Measurements from ENCODE around the gene FAM180A.

The FAM180A gene

DNA sequence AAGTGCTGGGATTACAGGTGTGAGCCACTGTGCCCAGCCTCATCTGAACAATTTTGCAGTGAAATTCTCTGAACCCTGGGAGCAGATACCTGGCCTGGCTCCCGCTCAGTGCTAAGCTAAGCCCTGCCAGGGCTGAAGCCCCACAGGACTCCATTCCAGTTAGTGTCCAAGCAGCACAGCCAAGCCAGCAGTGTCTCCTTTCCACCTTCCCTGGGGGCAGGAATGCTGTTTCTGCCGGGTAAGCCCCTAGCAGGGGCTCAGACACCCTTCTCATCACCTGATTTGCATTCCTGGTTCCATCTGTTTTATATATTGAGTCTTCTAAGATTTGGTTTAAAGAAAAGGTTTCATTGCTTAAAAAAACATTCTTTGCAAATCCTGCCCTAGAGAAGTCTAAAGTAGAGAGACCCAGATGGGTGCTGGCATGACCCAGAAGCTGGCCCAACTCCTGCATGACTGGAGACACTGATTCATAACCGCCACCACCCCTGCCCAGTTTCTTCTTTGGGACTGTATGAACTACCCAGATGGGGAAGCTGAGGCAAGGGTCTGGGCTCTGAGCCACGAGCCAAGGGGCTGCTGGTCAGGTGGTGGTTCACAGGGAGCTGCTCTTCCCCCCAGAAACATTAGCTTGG lies 34.7 kb downstream of the FAM180A start:
- no peak for TF ChIP-seq JUND (IDR thresholded peaks at IDR 0.05; ENCODE audit: low read depth)
- in situ Hi-C loops (cut with HindIII; ENCODE audit: low pct_unique_long_range_greater_than_20kb, low sequenced_read_pairs) = no loop called here
- no peak for DNase-seq (ENCODE audit: low read depth in 1 of 2, low spot score in 1 of 2)

DNA sequence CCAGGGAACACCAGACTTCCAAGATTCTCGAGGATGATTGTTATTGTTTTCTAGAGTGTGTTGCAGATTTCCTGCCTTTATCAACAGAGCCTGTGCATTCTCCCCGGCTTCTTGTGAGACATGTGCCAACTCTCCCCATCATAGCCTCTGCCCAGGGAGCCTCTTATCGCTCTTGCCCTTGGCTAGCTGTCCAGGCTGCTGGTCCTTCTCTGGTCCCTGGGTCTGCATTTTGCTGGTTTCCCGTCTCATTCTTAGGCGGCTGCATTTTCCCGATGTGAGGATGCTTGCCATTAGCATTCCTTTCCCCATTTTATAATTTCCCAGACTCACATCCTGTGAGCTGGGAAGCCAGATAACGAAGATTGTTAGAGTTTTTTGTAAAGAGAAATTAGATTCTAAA lies 35.8 kb downstream of the FAM180A start:
- in situ Hi-C loops (cut with HindIII; ENCODE audit: low pct_unique_long_range_greater_than_20kb, low sequenced_read_pairs) = no loop called here
- no peak for DNase-seq (ENCODE audit: low read depth in 1 of 2, low spot score in 1 of 2)
- TF ChIP-seq JUND (IDR thresholded peaks at IDR 0.05; ENCODE audit: low read depth) = no peak

DNA sequence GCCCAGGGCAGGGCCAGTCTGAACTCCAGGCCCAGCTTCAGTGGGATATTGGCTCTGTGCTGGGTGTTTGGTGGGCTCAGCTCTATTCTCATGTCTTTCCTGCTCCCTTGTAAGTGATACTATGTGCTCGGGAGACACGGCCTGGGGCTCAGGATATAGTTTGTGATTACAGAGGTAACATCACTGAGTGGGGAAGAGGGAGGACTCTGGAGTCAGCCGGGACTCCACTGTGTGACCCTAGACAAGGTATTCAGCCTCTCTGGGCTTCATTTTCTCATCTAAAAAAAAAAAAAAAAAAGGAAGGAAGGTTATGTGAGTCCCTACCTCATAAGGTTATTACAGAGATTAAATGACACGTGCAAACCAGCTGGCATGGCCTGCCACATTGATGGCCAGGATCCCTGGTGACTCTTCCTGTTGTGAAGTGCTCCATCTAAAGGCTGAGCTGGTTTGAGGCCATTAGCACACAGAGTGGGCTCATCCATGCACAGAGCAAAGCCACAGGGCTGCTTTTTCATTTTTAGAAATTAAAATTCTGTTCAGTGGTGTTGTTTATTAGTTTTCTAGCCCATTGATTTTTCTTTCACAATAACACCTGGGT lies 36.3 kb downstream of the FAM180A start:
- no peak for TF ChIP-seq JUND (IDR thresholded peaks at IDR 0.05; ENCODE audit: low read depth)
- in situ Hi-C loops (cut with HindIII; ENCODE audit: low pct_unique_long_range_greater_than_20kb, low sequenced_read_pairs) = no loop called here
- no peak for DNase-seq (ENCODE audit: low read depth in 1 of 2, low spot score in 1 of 2)

DNA sequence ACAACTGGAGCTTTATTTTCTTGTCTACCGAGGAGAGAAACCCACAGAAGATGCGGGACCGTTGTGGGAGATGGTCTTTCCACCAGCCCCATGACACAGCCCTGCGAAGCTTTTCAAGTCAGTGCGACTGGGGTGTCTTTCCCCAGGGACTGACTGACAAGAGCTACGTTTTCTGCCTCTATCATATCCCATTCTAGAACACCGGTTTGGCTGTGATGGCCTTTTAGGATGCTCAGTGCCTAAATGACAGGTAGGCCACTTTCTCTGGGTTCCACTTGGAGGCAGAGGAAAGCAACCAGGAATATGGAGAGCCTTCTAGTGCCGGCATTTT lies 37.5 kb downstream of the FAM180A start:
- in situ Hi-C loops (cut with HindIII; ENCODE audit: low pct_unique_long_range_greater_than_20kb, low sequenced_read_pairs) = no loop called here
- no peak for DNase-seq (ENCODE audit: low read depth in 1 of 2, low spot score in 1 of 2)
- no peak for TF ChIP-seq JUND (IDR thresholded peaks at IDR 0.05; ENCODE audit: low read depth)

DNA sequence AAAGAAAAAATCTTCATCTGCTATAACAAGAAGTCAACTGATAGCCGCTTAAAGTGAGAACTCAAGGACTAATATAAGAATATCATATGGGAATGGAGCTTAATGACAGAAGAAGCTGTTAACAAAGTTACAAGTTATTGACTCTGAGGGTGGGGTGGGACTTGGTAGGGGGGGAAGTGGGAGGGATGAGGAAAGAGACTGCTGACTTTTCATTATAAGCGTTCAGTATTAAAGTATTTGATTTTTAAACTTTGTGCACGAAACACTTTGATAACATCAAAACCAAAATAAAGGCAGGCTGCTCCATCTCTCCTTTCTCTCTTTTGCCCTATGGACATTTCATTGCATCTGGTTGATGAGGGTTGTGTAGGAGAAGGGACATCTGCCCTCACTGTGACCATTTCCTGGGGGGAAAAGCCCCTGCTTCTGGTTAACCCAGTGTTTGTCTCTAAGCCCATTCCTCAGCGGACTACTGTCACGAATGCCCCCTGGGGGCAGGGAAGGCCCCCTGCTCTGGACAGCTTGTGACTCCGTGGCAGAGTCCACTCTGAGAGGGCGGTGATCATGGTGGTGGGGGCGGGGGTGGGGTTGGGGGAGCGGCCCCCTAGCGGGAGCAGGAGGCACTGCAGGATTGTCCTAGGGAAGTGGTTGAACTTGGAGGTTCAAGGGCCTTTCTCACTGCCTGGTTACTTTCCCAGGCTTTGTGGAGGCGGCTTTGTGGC lies 38.0 kb downstream of the FAM180A start:
- in situ Hi-C loops (cut with HindIII; ENCODE audit: low pct_unique_long_range_greater_than_20kb, low sequenced_read_pairs) = no loop called here
- TF ChIP-seq JUND (IDR thresholded peaks at IDR 0.05; ENCODE audit: low read depth) = no peak
- peak in 1 of 2 experiments; percentile 24 for DNase-seq (ENCODE audit: low read depth in 1 of 2, low spot score in 1 of 2)

DNA sequence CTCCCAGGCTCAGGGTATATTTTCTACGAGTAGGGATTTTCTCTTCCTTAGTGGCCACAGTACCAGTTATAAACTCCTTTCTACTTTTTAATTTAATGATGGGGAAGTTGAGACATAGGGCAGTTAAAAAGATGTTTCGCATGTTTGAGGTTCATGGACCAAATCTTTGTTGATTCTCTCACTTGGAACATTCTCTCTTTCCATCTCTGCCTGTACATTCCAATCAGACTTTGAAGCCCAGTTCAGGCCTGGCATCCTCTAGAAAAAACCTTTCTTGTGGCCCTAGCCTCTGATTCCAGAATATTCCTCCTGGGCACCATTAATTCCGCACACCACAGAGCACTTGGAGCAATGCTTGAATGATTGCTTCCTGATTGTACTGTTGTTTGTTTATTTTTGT lies 39.1 kb downstream of the FAM180A start:
- TF ChIP-seq JUND (IDR thresholded peaks at IDR 0.05; ENCODE audit: low read depth) = no peak
- in situ Hi-C loops (cut with HindIII; ENCODE audit: low pct_unique_long_range_greater_than_20kb, low sequenced_read_pairs) = no loop called here
- DNase-seq (ENCODE audit: low read depth in 1 of 2, low spot score in 1 of 2) = no peak

DNA sequence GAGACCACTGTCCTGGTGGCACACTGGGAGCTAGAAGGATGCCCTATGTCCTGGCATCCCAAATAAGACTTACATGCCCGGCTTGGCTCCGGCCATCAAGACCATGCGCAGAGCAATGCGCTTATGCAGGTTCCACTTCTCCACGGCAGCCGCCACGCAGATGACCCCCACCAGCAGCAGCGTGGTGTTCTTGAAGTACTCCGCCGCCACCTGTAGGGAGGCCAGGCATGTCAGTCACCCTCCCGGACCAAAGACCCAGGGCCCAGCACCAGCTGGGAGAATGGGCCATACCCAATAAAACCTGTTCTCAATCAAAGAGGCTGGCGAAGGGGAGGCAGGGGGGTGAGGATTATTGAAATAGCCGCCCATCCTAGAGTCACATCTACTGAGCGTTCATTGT lies 40.6 kb downstream of the FAM180A start:
- in situ Hi-C loops (cut with HindIII; ENCODE audit: low pct_unique_long_range_greater_than_20kb, low sequenced_read_pairs) = no loop called here
- no peak for TF ChIP-seq JUND (IDR thresholded peaks at IDR 0.05; ENCODE audit: low read depth)
- DNase-seq (ENCODE audit: low read depth in 1 of 2, low spot score in 1 of 2) = no peak

DNA sequence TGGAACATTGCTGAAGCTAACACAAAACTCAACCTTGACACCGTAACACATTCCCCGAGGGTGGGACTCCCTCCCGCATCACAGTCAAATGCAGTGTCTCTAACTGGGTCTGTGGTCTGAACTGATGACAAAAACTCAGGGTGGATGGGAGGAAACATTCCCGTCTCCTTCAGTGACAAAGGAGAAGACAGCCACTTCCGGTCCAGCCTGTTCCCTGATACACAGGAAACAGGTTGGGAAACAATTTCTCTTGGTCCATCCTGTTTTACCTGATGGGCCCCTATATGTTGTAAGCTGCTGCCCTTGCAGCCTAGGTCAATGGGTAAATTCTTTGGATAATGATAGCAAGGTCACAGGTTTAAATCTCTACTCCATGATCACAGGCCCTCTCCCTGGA lies 41.0 kb downstream of the FAM180A start:
- no peak for TF ChIP-seq JUND (IDR thresholded peaks at IDR 0.05; ENCODE audit: low read depth)
- in situ Hi-C loops (cut with HindIII; ENCODE audit: low pct_unique_long_range_greater_than_20kb, low sequenced_read_pairs) = no loop called here
- peak in 1 of 2 experiments; percentile 62 for DNase-seq (ENCODE audit: low read depth in 1 of 2, low spot score in 1 of 2)

DNA sequence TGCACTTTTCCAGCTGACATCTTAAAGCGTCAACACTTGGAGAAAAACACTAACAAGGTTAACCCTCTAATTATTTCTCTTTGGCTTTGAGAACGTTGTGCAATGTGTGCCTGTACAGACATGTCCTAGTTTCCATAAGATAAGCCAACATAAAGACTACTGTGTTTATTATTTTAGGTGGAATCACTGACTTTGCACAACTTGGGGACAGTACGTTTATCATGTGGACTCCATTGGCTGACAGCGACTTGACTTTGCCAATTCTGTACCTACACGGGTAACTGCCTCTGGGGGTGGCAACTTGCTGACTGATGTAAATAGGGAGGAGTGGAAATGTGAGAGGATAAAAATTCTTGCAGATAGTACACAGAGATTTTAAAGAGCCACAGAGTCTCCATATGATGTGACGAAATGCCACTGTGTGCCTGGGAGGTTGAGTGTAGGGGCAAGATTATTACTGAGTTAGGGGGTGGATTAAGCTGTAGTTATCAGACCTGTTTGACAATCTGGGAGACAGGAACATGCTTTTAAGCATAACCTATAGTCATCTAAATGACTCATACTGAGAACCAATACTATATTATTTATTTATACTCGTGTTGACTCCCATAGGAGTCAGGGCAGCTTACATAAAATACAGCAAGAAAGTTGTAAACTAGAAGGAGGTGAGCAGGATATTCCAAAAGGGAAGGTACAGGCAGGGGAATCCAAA lies 41.6 kb downstream of the FAM180A start:
- no peak for DNase-seq (ENCODE audit: low read depth in 1 of 2, low spot score in 1 of 2)
- no peak for TF ChIP-seq JUND (IDR thresholded peaks at IDR 0.05; ENCODE audit: low read depth)
- in situ Hi-C loops (cut with HindIII; ENCODE audit: low pct_unique_long_range_greater_than_20kb, low sequenced_read_pairs) = no loop called here

DNA sequence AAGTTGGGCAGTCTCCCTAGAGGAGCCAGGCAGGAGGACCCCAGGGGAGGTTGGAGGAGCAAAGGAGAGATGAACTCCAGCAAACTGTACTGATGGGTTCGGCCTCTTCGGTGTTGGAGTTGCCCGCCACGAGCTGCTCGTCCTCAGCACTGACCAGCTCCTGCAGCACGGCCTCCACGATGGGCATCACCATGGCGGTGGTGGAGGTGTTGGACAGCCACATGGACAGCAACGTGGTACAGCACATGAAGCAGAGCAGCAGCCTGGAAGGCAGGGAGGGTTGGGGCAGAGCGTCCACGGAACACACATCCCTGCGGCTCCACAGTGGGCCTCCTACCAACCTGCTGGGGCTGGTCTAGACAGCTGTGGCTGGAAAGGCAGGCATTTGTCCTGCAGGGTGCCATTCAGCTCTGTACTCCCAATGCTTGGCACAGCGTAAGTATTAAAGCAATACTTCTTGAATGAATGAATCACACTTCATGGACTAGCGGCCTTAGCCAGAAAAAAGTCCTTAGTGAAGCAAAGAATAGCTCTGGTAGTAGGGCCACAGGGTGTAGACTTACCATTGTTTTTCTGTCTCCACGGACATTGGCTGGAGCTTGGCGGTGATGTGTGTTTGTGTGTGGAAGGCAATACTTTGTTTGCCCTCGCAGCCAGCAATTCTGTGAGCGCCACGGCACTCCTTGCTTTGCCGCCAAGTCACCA lies 42.4 kb downstream of the FAM180A start:
- no peak for DNase-seq (ENCODE audit: low read depth in 1 of 2, low spot score in 1 of 2)
- in situ Hi-C loops (cut with HindIII; ENCODE audit: low pct_unique_long_range_greater_than_20kb, low sequenced_read_pairs) = no loop called here
- TF ChIP-seq JUND (IDR thresholded peaks at IDR 0.05; ENCODE audit: low read depth) = no peak

DNA sequence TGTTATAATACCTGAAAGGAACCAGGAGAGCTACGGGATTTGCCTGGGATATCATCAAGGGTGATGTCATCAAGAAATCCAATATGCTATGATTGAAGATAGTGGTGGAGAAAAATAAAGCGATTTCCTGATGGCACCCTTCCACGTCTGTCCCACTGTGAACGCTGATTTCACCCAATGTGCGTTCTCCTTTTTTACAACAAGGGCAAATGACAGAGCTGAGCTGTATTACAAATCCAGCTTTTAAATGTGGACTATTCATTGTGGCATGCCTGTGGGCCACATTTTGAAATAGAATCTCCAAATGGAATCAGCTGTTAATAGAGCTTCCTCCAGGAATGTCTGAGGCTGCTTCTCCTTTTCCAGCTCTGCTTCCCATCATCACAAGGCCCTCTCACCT lies 43.9 kb downstream of the FAM180A start:
- in situ Hi-C loops (cut with HindIII; ENCODE audit: low pct_unique_long_range_greater_than_20kb, low sequenced_read_pairs) = no loop called here
- no peak for DNase-seq (ENCODE audit: low read depth in 1 of 2, low spot score in 1 of 2)
- no peak for TF ChIP-seq JUND (IDR thresholded peaks at IDR 0.05; ENCODE audit: low read depth)

DNA sequence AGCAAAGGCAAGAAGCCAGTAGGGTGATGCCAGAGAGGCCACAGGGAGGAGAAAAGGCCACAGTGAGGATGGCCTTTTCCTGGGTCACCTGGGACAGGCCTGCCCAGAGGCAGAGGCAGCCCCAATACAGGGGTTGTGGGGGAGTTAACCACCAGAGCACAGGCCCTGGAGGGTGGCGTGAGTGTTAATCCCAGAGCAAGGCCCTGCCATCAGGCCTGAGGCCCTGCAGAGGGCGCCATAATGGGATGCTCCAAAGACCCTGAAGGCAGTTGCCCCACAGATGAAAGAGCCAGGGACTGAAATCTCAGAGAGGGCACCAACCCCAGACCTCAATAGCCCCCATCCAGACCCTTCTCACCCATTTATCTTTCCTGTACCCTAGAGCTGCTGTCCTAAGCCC lies 44.5 kb downstream of the FAM180A start:
- in situ Hi-C loops (cut with HindIII; ENCODE audit: low pct_unique_long_range_greater_than_20kb, low sequenced_read_pairs) = no loop called here
- no peak for TF ChIP-seq JUND (IDR thresholded peaks at IDR 0.05; ENCODE audit: low read depth)
- no peak for DNase-seq (ENCODE audit: low read depth in 1 of 2, low spot score in 1 of 2)

Measured in T47D (cell line).